SH-SY5Y (cell line): ENCODE results near the gene MAP1B.

Source experiments
- GATA2 ChIP-seq: IDR thresholded peaks from 2 replicates; pipeline ENCODE4 v1.6.1; 2011; ENCODE audit warnings: mild to moderate bottlenecking, low read depth, low read length
- GATA3 ChIP-seq: IDR thresholded peaks from 2 replicates; pipeline ENCODE4 v1.6.1; 2011; ENCODE audit warnings: low read depth, mild to moderate bottlenecking, low read length, moderate library complexity

GRCh38 chr5:72191404-72191803 lies 84.1 kb downstream of the MAP1B start:
- no peak for TF ChIP-seq GATA3
- no peak for TF ChIP-seq GATA2
